H1 (cell line): ENCODE measurements around the gene PIF1. TPM values are rescaled to one million over a fixed set of nuclear protein-coding genes. Genes with fewer than 3 reads are reported as not detected.
A peak's percentile ranks its signal among the peaks of the same experiment; 100 is the strongest.

ENCODE experiments used
- CTCF ChIA-PET: fragments of 300-600 bp; sonication (Branson Sonifier 250); formaldehyde crosslinking; loops from one replicate; lab custom pipeline; 2021; ENCODE audit not compliant: partially characterized antibody; lab: Charles Lee
- POLR2A ChIA-PET: fragments of 300-600 bp; sonication (Branson Sonifier 250); formaldehyde crosslinking; loops from one replicate; lab custom pipeline; 2021; ENCODE audit warnings: inconsistent platforms; ENCODE audit not compliant: partially characterized antibody; lab: Charles Lee
- DNase-seq, 2 experiments: peaks; one replicate each; pipeline versions ENCODE4 v3.0.0 to v3.0.0-alpha.2; 2010 to 2022; ENCODE audit warnings: low spot score in 2 of 2, low read depth in 1 of 2, mixed read lengths in 1 of 2
- FAIRE-seq: peaks from 2 replicates; lab custom pipeline; 2011; peaks lifted over from hg19 to GRCh38; lab: Jason Lieb, UNC
- H2AFZ ChIP-seq: 2 replicates; pipeline ENCODE4 v1.8.1; 2012; ENCODE audit warnings: low read length, inconsistent platforms
- H2AK5ac ChIP-seq: 2 replicates; pipeline ENCODE4 v1.6.1; 2013; ENCODE audit warnings: low read depth, low read length
- H2BK120ac ChIP-seq: replicated peaks from 2 replicates; pipeline ENCODE3; 2013; ENCODE audit warnings: low read depth, low read length, inconsistent platforms
- H2BK12ac ChIP-seq: 2 replicates; pipeline ENCODE4 v1.6.1; 2013; ENCODE audit warnings: low read depth, low read length
- H2BK15ac ChIP-seq: 2 replicates; pipeline ENCODE4 v1.6.1; 2013; ENCODE audit warnings: low read length
- H2BK20ac ChIP-seq: 2 replicates; pipeline ENCODE4 v1.6.1; 2013; ENCODE audit warnings: low read length
- H2BK5ac ChIP-seq: 2 replicates; pipeline ENCODE4 v1.6.1; 2013; ENCODE audit warnings: low read depth, low read length
- H3K14ac ChIP-seq: 2 replicates; pipeline ENCODE4 v1.6.1; 2013; ENCODE audit warnings: inconsistent platforms; ENCODE audit not compliant: insufficient read length
- H3K18ac ChIP-seq: 2 replicates; pipeline ENCODE4 v1.6.1; 2013; ENCODE audit warnings: low read length; ENCODE audit errors: extremely low read depth
- H3K23ac ChIP-seq: 2 replicates; pipeline ENCODE4 v1.6.1; 2013; ENCODE audit warnings: inconsistent platforms; ENCODE audit not compliant: insufficient read length
- H3K23me2 ChIP-seq: 2 replicates; pipeline ENCODE4 v1.6.1; 2013; ENCODE audit warnings: low read depth, low read length
- H3K27ac ChIP-seq: 2 replicates; pipeline ENCODE4 v1.6.1; 2011; ENCODE audit warnings: low read depth, low read length, inconsistent platforms
- H3K27me3 ChIP-seq, 4 experiments: replicated peaks in 1 of 4; 1 replicate in 1 of 4; 2 replicates in 3 of 4; pipeline versions ENCODE4 v1.6.1 to v1.8.1; 2011 to 2013; ENCODE audit warnings: low read length in 3 of 4, mild to moderate bottlenecking in 3 of 4, inconsistent platforms in 2 of 4, mixed read lengths in 2 of 4, moderate library complexity in 1 of 4; ENCODE audit not compliant: control insufficient read depth in 3 of 4, insufficient read depth in 3 of 4; ENCODE audit errors: extremely low read depth in 1 of 4
- H3K36me3 ChIP-seq, 4 experiments: 2 replicates each; pipeline versions ENCODE4 v1.6.1 to v1.8.1; 2011 to 2013; ENCODE audit warnings: mild to moderate bottlenecking in 4 of 4, low read length in 3 of 4, moderate library complexity in 2 of 4, control low read depth in 1 of 4, inconsistent platforms in 1 of 4; ENCODE audit not compliant: insufficient read depth in 4 of 4, control insufficient read depth in 2 of 4
- H3K4ac ChIP-seq: replicated peaks from 2 replicates; pipeline ENCODE3; 2013; ENCODE audit warnings: low read length, low read depth, mixed read lengths, inconsistent platforms; ENCODE audit not compliant: insufficient read length
- H3K4me1 ChIP-seq, 4 experiments: replicated peaks in 1 of 4; 1 replicate in 1 of 4; 2 replicates in 3 of 4; pipeline versions ENCODE4 v1.6.1 to v1.8.1; 2011 to 2013; ENCODE audit warnings: low read length in 3 of 4, inconsistent platforms in 2 of 4, mixed read lengths in 1 of 4; ENCODE audit not compliant: insufficient read depth in 4 of 4, control insufficient read depth in 3 of 4
- H3K4me2 ChIP-seq, 2 experiments: 2 replicates each; pipeline versions ENCODE4 v1.6.1 to v1.8.1; 2011 to 2013; ENCODE audit warnings: low read depth in 2 of 2, low read length in 2 of 2, control low read depth in 1 of 2, inconsistent platforms in 1 of 2, mild to moderate bottlenecking in 1 of 2; ENCODE audit not compliant: insufficient read depth in 1 of 2
- H3K4me3 ChIP-seq, 4 experiments: fragments of 200-600, 300-600 bp in 1 of 4; sonication (generic), shearing (Covaris generic), sonication (Bioruptor Twin) in 1 of 4; 2 replicates each; pipeline versions ENCODE4 v1.5.1 to v1.8.1; 2011 to 2016; ENCODE audit warnings: low read length in 4 of 4, low read depth in 3 of 4, control low read depth in 2 of 4, inconsistent platforms in 2 of 4, mild to moderate bottlenecking in 2 of 4, mixed read lengths in 1 of 4, moderate library complexity in 1 of 4; ENCODE audit not compliant: insufficient read depth in 2 of 4; ENCODE audit errors: extremely low read depth in 1 of 4
- H3K56ac ChIP-seq: replicated peaks from 2 replicates; pipeline ENCODE3; 2013; ENCODE audit warnings: low read depth, mild to moderate bottlenecking, mixed read lengths, low read length, inconsistent platforms; ENCODE audit not compliant: insufficient read length
- H3K79me1 ChIP-seq: 2 replicates; pipeline ENCODE4 v1.6.1; 2013; ENCODE audit warnings: low read depth, low read length, control low read depth
- H3K79me2 ChIP-seq, 2 experiments: 2 replicates each; pipeline versions ENCODE4 v1.6.1 to v1.8.1; 2012 to 2013; ENCODE audit warnings: low read length in 2 of 2, mild to moderate bottlenecking in 2 of 2, inconsistent platforms in 1 of 2; ENCODE audit not compliant: insufficient read depth in 2 of 2, control insufficient read depth in 1 of 2
- H3K9ac ChIP-seq, 4 experiments: replicated peaks in 1 of 4; 1 replicate in 1 of 4; 2 replicates in 3 of 4; pipeline versions ENCODE4 v1.6.1 to v1.8.1; 2011 to 2013; ENCODE audit warnings: low read depth in 3 of 4, low read length in 3 of 4, control low read depth in 2 of 4, mild to moderate bottlenecking in 2 of 4, moderate library complexity in 2 of 4, inconsistent platforms in 1 of 4; ENCODE audit errors: extremely low read depth in 1 of 4
- H3K9me3 ChIP-seq, 2 experiments: 2 replicates each; pipeline versions ENCODE4 v1.6.1 to v1.8.1; 2012 to 2013; ENCODE audit warnings: mild to moderate bottlenecking in 2 of 2, moderate library complexity in 2 of 2, control low read depth in 1 of 2, inconsistent platforms in 1 of 2, low read depth in 1 of 2, low read length in 1 of 2, mixed read lengths in 1 of 2; ENCODE audit not compliant: insufficient read depth in 2 of 2
- H4K20me1 ChIP-seq, 2 experiments: replicated peaks in 1 of 2; 2 replicates each; pipeline versions ENCODE3 to v1.8.1; 2011 to 2013; ENCODE audit warnings: inconsistent platforms in 2 of 2, low read length in 2 of 2, mild to moderate bottlenecking in 1 of 2; ENCODE audit not compliant: insufficient read depth in 2 of 2, control insufficient read depth in 1 of 2
- H4K5ac ChIP-seq: 2 replicates; pipeline ENCODE4 v1.6.1; 2013; ENCODE audit warnings: low read length, low read depth, mixed read lengths, inconsistent platforms; ENCODE audit not compliant: insufficient read length
- H4K8ac ChIP-seq: 2 replicates; pipeline ENCODE4 v1.8.0; 2013; ENCODE audit warnings: mild to moderate bottlenecking, moderate library complexity, low read length, inconsistent platforms; ENCODE audit not compliant: insufficient read depth; ENCODE audit errors: extremely low read depth
- H4K91ac ChIP-seq: replicated peaks from 2 replicates; pipeline ENCODE3; 2013; ENCODE audit warnings: low read length, mixed read lengths, inconsistent platforms; ENCODE audit not compliant: insufficient read length
- JUN ChIP-seq: IDR thresholded peaks from 2 replicates; pipeline ENCODE4 v1.6.1; 2011; ENCODE audit warnings: low read depth, mild to moderate bottlenecking, improper control_type of control experiment, low read length
- KDM1A ChIP-seq: fragments of 200-600, 300-600 bp; sonication (generic); IDR thresholded peaks from 2 replicates; pipeline ENCODE4 v1.7.1; 2016; ENCODE audit warnings: mild to moderate bottlenecking, low read length, borderline replicate concordance
- MAFK ChIP-seq: IDR thresholded peaks from 2 replicates; pipeline ENCODE4 v1.6.1; 2012; ENCODE audit warnings: low read depth, mild to moderate bottlenecking, improper control_type of control experiment, low read length
- NANOG ChIP-seq: IDR thresholded peaks from 2 replicates; pipeline ENCODE4 v1.6.1; 2011; ENCODE audit warnings: low read length, low read depth, mild to moderate bottlenecking, inconsistent platforms; ENCODE audit not compliant: insufficient read depth, poor library complexity, severe bottlenecking
- POLR2A ChIP-seq, 2 experiments: IDR thresholded peaks; 1 replicate in 1 of 2; 2 replicates in 1 of 2; pipeline ENCODE4 v1.6.1; 2011; ENCODE audit warnings: low read depth in 2 of 2, low read length in 2 of 2, mild to moderate bottlenecking in 2 of 2; ENCODE audit errors: control extremely low read depth in 1 of 2
- TAF1 ChIP-seq: IDR thresholded peaks from 2 replicates; pipeline ENCODE4 v1.6.1; 2011; ENCODE audit warnings: mild to moderate bottlenecking, low read depth, low read length
- TEAD4 ChIP-seq: IDR thresholded peaks from 2 replicates; pipeline ENCODE4 v1.6.1; 2012; ENCODE audit warnings: low read depth, low read length, inconsistent platforms, mixed read lengths
- YY1 ChIP-seq: IDR thresholded peaks from 2 replicates; pipeline ENCODE4 v1.6.1; 2011; ENCODE audit warnings: low read depth, mild to moderate bottlenecking, low read length
- WGBS, 2 experiments: shearing (Covaris generic) in 1 of 2; methylation state at CpG; one replicate each; pipeline versions ENCODE4 v1.1.6 to v1.1.7; 2013 to 2015; ENCODE audit warnings: low lambda C conversion rate in 2 of 2, mixed read lengths in 2 of 2, inconsistent platforms in 1 of 2, low coverage in 1 of 2, missing lambda C conversion rate in 1 of 2; ENCODE audit not compliant: insufficient replicate concordance in 2 of 2, insufficient coverage in 1 of 2, insufficient read length in 1 of 2; ENCODE audit errors: extremely low coverage in 1 of 2, missing lambda C conversion rate in 1 of 2; 5-methylcytosine and 5-hydroxymethylcytosine counted together
- polyA plus RNA-seq, 7 experiments: library from polyadenylated mRNA; depleted of rRNA in 3 of 7; stranded (reverse) in 5 of 7; unstranded in 2 of 7; fragments of >200 nt in 5 of 7; fragments of 200-250 nt in 2 of 7; gene quantifications; 1 replicate in 5 of 7; 2 replicates in 1 of 7; 4 replicates in 1 of 7; pipeline versions ENCODE4 v1.2.1 to v1.2.3, GENCODE V29; 2011 to 2013; ENCODE audit warnings: missing spikeins in 2 of 7, mixed read lengths in 2 of 7
- total RNA-seq: library from RNA; stranded (reverse); fragmentation: NEBNext Ultra II Directional; extraction: Animal tissue kit (Norgen Biotek cat#: 25700); gene quantifications from 2 replicates; pipeline ENCODE4 v1.2.1, GENCODE V29; 2021
- TF ChIP-seq, protein P1 (sequence below): IDR thresholded peaks from 2 replicates; pipeline ENCODE4 v1.6.1; 2012; ENCODE audit warnings: low read length, inconsistent platforms

PIF1 gene
- total and polyA plus RNA-seq, 2 of the 8 experiments (the other 6 are each of a cell fraction or from before 2014, with no cell fraction given) = 73.3 to 138 TPM

DNA sequence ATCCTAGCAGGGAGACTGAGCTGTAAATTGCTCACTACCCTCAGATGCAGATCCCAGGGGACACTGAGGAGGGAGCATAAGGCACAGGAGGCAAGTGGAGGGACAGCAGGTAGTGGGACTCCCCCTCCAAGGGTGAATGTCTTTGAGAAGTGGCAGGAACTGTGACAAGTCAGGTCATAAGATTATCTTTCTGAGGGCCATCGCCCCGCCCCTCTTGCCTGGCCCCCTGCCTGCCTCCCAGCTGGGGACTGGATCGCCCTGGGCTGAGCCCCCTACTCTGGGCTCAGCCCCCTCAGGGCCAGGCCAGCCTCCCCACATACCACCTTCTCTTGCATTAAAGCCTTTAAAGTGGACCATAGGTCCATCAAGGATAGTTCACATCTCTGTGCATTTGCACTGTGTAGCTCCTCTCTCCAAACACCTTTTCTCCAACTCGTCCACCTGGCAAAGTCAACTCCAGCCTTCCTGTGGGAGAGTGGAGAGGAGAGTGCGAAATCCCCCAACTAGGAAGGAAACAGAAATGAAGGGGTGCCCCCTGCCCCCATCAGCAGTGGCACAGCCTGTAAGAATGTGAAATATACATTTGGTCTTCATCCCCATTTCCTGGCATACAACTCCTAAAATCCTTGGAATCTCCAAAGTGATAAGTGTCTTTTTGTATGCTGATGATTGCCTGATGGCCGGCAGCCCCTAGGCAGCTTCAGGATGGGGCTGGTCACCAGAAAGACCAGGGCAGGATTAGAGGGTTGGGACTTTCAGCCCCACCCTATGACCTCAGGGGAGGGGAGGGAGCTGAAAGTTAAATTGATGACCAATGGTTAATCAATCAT lies 14.7 kb downstream of the PIF1 start:
- peak overlapping the region; percentile 73 for H2BK20ac ChIP-seq
- H3K4me3 ChIP-seq = peak overlapping the region in 3 of 4 experiments; percentile 26 to 53 (median 26)
- H2BK5ac ChIP-seq = peak overlapping the region; percentile 96
- DNase-seq (peak in 1 of 2 experiments; percentile 78), FAIRE-seq (peak; percentile 69)
- CTCF ChIA-PET = interaction anchor here (0.6 to 25.0 kb wide), 31 partner anchors 9 to 201 kb away, joined by 3 to 883 read pairs (median 6); partner anchors contain the start of genes ANKDD1A and PIF1
- H2AK5ac ChIP-seq = peak overlapping the region; percentile 95
- H3K9me3 ChIP-seq = no peaks in the 10 kb centered on the region
- peak overlapping the region; percentile 97 for H3K18ac ChIP-seq
- H2BK120ac ChIP-seq = peak overlapping the region; percentile 87
- no peak overlapping the region for H2AFZ ChIP-seq
- peak overlapping the region; percentile 98 for H2BK12ac ChIP-seq
- no peaks in the 10 kb centered on the region for H4K20me1 ChIP-seq
- peak overlapping the region; percentile 93 for H4K5ac ChIP-seq
- H2BK15ac ChIP-seq = peak overlapping the region; percentile 82; the same call in 1 of the 2 replicates
- H4K8ac ChIP-seq = no peak overlapping the region
- H3K27me3 ChIP-seq = no peaks in the 10 kb centered on the region
- peaks cover 8% of the 10 kb centered on the region for H3K23me2 ChIP-seq
- WGBS, 2 experiments = 3% methylated on average over 6 of the region's 6 CpGs; no CpG with 5 or more reads in 1 of the 2 experiments
- H4K91ac ChIP-seq = peak overlapping the region; percentile 83
- H3K27ac ChIP-seq = peak overlapping the region; percentile 95
- no peaks in the 10 kb centered on the region; a peak in 1 of 4 replicates for H3K79me2 ChIP-seq
- H3K36me3 ChIP-seq = peaks cover 0 to 3% (median 0%) of the 10 kb centered on the region in 4 experiments; a peak in 2 of 8 replicates
- POLR2A ChIA-PET = interaction anchor here (0.8 to 24.9 kb wide), 22 partner anchors 3 to 186 kb away, joined by 3 to 748 read pairs (median 12); partner anchors contain the start of genes PIF1, PLEKHO2 and RBPMS2
- peak overlapping the region; percentile 70 to 83 for H3K4me2 ChIP-seq
- H3K79me1 ChIP-seq = no peaks in the 10 kb centered on the region
- H3K56ac ChIP-seq = peak overlapping the region; percentile 84
- H3K23ac ChIP-seq = no peak overlapping the region
- H3K4ac ChIP-seq = peak overlapping the region; percentile 92
- H3K14ac ChIP-seq = no peak overlapping the region
- peaks cover 28 to 56% (median 44%) of the 10 kb centered on the region in 4 experiments for H3K4me1 ChIP-seq
- peak overlapping the region in 3 of 4 experiments; percentile 35 to 44 (median 39); a peak in 4 of 7 replicates for H3K9ac ChIP-seq
- TF ChIP-seq TAF1 (0 out of 2 replicates have a peak, but pooled peaks have one; percentile 39), TEAD4 (no peak), NANOG (peak; percentile 85), POLR2A (IDR thresholded peaks at IDR 0.05; ENCODE audit: control extremely low read depth in 1 of 2, low read depth in 2 of 2, low read length in 2 of 2) (peak; percentile 39 to 75), MAFK (no peak), KDM1A (no peak), JUN (no peak), YY1 (peak; percentile 51; the same call in 1 of the 2 replicates)
- TF ChIP-seq, protein P1, sequence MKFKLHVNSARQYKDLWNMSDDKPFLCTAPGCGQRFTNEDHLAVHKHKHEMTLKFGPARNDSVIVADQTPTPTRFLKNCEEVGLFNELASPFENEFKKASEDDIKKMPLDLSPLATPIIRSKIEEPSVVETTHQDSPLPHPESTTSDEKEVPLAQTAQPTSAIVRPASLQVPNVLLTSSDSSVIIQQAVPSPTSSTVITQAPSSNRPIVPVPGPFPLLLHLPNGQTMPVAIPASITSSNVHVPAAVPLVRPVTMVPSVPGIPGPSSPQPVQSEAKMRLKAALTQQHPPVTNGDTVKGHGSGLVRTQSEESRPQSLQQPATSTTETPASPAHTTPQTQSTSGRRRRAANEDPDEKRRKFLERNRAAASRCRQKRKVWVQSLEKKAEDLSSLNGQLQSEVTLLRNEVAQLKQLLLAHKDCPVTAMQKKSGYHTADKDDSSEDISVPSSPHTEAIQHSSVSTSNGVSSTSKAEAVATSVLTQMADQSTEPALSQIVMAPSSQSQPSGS = peak; percentile 47; the same call in 1 of the 2 replicates
